ENCODE data around the gene TMEM184B.

DNA sequence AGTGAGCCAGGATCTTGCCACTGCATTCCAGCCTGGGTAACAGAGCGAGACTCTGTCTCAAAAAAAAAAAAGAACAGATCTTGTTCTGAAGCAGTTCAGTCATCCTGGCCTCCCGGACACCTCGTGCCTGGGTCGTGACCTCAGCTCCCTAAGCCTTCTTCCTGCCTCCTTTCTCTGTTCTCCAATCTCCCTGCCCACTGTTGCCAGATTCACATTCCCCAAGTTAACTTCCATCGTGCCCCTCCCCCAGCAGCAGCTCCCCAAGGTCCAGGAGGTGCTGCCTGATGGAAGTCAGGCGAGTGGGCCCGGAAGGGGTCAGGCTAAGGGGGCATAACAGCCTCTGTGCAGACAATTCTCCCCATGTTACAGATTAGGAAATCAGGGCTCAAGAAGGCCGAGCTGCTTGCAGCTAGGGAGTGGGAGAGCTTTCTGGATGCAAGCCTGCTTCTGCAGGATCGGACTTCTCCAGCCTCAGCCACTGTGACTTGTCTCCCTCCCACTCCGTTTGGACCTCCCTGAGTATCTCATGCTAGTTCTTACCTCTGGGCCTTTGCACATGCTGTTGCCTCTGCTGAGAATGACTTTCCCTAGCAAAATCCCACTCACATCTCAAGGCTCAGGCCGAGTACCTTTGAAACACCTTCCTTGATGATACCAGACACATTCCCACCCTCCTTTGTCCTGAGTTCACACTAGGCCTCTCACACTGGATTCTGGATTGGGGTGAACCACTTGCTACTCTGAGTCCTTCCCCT lies 14.3 kb upstream of the TMEM184B start:
- TF ChIP-seq, protein P1, sequence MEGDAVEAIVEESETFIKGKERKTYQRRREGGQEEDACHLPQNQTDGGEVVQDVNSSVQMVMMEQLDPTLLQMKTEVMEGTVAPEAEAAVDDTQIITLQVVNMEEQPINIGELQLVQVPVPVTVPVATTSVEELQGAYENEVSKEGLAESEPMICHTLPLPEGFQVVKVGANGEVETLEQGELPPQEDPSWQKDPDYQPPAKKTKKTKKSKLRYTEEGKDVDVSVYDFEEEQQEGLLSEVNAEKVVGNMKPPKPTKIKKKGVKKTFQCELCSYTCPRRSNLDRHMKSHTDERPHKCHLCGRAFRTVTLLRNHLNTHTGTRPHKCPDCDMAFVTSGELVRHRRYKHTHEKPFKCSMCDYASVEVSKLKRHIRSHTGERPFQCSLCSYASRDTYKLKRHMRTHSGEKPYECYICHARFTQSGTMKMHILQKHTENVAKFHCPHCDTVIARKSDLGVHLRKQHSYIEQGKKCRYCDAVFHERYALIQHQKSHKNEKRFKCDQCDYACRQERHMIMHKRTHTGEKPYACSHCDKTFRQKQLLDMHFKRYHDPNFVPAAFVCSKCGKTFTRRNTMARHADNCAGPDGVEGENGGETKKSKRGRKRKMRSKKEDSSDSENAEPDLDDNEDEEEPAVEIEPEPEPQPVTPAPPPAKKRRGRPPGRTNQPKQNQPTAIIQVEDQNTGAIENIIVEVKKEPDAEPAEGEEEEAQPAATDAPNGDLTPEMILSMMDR (IDR thresholded peaks at IDR 0.05) = no peak
- TF ChIP-seq, protein P2, sequence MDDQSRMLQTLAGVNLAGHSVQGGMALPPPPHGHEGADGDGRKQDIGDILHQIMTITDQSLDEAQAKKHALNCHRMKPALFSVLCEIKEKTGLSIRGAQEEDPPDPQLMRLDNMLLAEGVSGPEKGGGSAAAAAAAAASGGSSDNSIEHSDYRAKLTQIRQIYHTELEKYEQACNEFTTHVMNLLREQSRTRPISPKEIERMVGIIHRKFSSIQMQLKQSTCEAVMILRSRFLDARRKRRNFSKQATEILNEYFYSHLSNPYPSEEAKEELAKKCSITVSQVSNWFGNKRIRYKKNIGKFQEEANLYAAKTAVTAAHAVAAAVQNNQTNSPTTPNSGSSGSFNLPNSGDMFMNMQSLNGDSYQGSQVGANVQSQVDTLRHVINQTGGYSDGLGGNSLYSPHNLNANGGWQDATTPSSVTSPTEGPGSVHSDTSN (IDR thresholded peaks at IDR 0.05) = no peak
- no peak for TF ChIP-seq POLR2A (IDR thresholded peaks at IDR 0.05; ENCODE audit: low read length)
